Renal cortex interstitium (tissue), 11 donors: ENCODE data around the gene CUX1. TPM values are rescaled to one million over a fixed set of nuclear protein-coding genes. Genes with fewer than 3 reads are reported as not detected.
"Not testable (repeated sequence)": the region's sequence is repeated elsewhere in the genome, so short reads cannot be mapped to it uniquely, and the experiment has no call there.

Experiments used
- DNase-seq, 11 donors: peaks; one replicate each; pipeline ENCODE4 v3.0.0-alpha.2; 2013; ENCODE audit warnings: low read depth in 9 of 11, low spot score in 4 of 11; ENCODE audit errors: extremely low read depth in 1 of 11
- polyA plus RNA-seq, 3 donors: library from polyadenylated mRNA; unstranded; fragments of 120-200 nt; gene quantifications; one replicate each; pipeline ENCODE4 v1.2.1, GENCODE V29; 2013; ENCODE audit not compliant: insufficient read length in 3 of 3

The CUX1 gene
- polyA plus RNA-seq, 3 donors, result 93.9 to 103 (median 98.0) TPM

GRCh38 chr7:102106625-102107024 is 289.2 kb downstream of the CUX1 start:
- no peak for DNase-seq

- no peak for DNase-seq
Measured at GRCh38 chr7:102107474-102108104, 290.2 kb downstream of the CUX1 start.

- peak in 3 of 11 donors; percentile 35 to 46 (median 45) for DNase-seq
Measured at GRCh38 chr7:102111061-102112041, 293.9 kb downstream of the CUX1 start.

- no peak for DNase-seq
Measured at GRCh38 chr7:102115181-102115580, 297.8 kb downstream of the CUX1 start.

DNA sequence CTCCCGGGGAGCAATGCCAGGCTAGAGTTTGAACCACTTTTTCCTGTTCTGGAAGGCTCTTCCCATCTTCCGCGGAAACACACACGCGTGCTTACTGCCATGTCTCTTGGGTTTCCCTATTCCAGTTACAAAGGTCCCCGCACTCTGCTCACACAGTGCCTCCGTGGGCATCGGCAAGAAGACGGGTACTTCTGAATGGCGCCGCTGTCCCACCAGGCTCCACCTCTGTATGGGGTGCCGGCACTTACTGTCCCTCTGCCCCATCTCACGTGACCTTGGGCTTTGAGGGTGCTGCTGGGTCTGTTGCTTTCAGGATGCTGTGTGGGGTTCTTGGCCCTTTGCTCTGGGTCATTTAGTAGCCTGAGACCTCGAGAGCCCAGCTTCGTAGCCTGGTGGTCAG is 298.5 kb downstream of the CUX1 start:
- no peak for DNase-seq

GRCh38 chr7:102117743-102118142 is 300.3 kb downstream of the CUX1 start:
- DNase-seq, result no peak

GRCh38 chr7:102119213-102119651 is 301.8 kb downstream of the CUX1 start:
- no peak for DNase-seq

DNA sequence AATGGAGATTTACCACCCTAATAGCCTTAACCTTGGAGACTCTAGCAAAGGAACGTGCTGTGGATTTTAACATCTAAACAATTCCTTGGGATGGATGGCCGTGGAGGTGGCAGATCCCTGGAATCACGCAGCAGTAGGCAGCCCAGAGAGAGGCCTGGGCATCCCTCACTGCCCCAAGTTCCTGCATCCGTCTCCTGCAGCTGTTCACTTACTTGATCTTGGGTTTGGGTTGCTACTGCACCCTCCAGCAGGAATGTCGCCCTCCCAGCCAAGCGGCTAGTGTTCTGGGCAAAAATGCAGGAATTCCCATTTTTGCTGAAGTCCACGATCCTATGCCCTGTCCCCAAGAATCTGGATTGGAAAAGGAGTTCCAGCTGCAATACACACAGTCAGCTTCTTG is 302.5 kb downstream of the CUX1 start:
- no peak for DNase-seq

GRCh38 chr7:102120666-102121195 is 303.3 kb downstream of the CUX1 start:
- DNase-seq, result no peak

- no peak for DNase-seq
Measured at GRCh38 chr7:102122026-102122425, 304.6 kb downstream of the CUX1 start.

GRCh38 chr7:102125127-102125596 is 307.7 kb downstream of the CUX1 start:
- no peak for DNase-seq

- no peak for DNase-seq
Measured at GRCh38 chr7:102128303-102128702, 310.9 kb downstream of the CUX1 start.

DNA sequence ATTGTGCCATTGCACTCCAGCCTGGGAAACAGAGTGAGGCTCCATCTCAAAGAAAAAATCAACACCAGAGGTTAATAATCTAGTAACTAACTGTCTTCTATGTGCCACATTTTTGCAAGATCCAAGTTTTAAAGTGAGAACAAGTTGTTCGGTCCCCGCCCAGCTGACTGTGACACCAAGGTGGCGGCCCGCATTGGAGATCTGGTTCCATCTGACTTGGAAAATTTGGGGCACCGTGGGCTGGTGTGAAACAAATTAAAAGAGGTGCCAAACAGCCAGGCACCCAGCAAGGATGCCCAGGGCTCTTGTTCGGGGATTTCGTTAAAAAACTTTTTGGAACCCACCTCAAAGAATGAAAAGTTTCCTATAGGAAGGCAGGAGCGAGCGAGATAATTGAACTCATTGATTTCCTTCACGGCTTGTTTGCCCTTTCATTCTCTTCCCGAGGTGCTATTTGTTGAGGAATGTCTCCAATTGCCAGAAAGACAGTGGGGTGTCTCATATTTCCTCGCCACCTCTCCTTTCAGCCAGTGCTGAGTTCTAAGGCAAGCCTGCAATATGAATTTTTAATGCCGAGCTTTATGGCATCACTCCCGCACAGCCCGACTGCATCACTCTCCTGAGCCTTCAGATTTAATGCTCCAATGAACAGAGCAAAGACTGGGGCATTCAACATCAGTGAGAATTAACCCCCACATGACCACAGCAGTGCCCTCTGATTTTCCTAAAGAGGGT is 312.4 kb downstream of the CUX1 start:
- DNase-seq, result no peak

- no peak for DNase-seq
Measured at GRCh38 chr7:102132209-102132752, 314.9 kb downstream of the CUX1 start.

DNA sequence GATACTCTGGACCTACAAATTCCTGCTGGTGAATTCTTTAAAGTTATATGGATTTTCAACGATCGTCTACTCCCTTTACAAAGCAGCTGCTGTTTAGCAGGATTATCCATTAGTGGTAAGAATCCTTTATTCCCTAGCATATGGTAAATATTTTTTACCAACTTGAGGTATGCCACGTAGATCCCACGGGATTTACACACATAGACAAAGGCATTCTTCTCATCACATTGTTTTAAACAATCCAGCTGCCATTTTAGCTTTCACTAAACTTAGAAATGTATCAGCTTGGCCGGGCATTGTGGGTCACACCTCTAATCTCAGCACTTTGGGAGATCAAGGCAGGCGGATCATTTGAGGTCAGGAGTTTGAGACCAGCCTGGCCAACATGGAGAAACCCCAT is 321.2 kb downstream of the CUX1 start:
- DNase-seq, result no peak

DNA sequence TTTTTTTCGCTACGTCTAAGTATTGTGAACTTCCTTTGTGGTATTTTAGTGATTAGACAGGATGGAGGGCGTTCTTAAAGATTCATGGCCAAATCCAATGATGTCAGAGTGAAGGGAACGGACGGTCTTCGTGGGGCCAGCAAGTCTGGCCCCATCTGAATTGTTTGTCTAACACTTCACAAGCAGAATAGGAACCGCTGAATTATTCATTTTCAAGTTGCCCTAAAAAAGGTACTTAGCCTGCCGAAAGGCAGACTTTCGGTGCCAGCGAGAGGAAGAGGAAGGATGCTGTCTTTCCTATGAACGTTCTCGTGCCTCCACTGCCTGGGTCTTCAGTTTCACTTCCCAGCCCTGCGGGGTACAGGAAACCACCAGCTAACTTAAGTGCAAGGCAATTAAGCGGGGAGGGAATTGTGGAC is 323.5 kb downstream of the CUX1 start:
- DNase-seq, result no peak

GRCh38 chr7:102142433-102142832 is 325.0 kb downstream of the CUX1 start:
- DNase-seq, result not testable (repeated sequence)

DNA sequence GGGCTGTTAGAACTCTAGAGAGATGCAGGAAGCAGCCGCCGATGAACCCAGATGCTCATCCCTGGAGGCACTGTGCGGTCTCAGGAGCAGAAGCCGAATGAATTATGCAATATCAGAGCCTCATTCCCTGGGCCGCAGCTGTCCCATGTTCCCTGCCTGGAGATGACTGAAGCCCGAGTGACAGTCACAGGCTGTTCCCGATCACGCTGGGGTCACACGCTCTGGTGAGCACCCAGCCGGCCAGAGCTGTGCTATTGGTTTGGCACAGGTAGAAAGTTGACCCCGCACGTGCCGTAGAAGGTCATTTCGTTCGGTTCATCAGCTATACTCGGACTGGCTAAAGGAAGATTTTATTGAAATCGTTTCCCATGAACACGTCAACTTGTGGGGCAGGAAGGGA is 328.7 kb downstream of the CUX1 start:
- no peak for DNase-seq

DNA sequence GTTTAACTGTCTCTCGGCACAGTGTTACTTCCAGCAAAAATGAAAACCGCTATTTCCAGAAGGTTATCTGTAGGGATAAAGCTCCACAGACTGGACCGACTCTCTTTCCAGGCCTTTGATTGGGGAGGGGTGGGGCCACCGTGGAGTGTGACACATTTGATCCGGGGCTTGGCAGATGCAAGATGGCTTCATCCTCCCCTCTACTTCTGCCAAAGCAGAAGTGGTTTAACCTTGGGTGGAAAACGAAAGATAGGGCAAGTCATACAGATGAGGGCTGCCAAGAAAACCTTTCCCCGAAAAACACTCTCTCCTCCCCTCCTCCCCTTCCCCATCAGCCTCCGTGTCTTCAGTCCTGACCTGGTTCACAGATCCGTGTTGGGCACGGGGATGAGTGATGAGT is 329.6 kb downstream of the CUX1 start:
- DNase-seq, result no peak
